HFFc6 (cell line): ENCODE measurements around the gene THOP1. TPM values are rescaled to one million over a fixed set of nuclear protein-coding genes. Genes with fewer than 3 reads are reported as not detected.
"Not testable (repeated sequence)": the region's sequence is repeated elsewhere in the genome, so short reads cannot be mapped to it uniquely, and the experiment has no call there.

Experiments
- DNase-seq: peaks from one replicate; pipeline ENCODE4 v3.0.0-alpha.2; 2018
- H3K27ac Mint-ChIP-seq: 2 replicates; pipeline ENCODE4 v1.8.0; 2020; ENCODE audit warnings: mild to moderate bottlenecking, mixed read lengths
- H3K27me3 Mint-ChIP-seq: 2 replicates; pipeline ENCODE4 v1.8.0; 2021; ENCODE audit warnings: mild to moderate bottlenecking, moderate library complexity, mixed read lengths; ENCODE audit not compliant: insufficient read depth
- H3K36me3 Mint-ChIP-seq: 2 replicates; pipeline ENCODE4 v1.8.0; 2021; ENCODE audit warnings: low read depth, mixed read lengths
- H3K4me1 Mint-ChIP-seq: 2 replicates; pipeline ENCODE4 v1.8.0; 2020; ENCODE audit warnings: low read depth, mixed read lengths
- H3K4me3 Mint-ChIP-seq: 2 replicates; pipeline ENCODE4 v1.8.0; 2020; ENCODE audit warnings: mild to moderate bottlenecking, moderate library complexity, mixed read lengths
- H3K9me3 Mint-ChIP-seq: 2 replicates; pipeline ENCODE4 v1.8.0; 2020; ENCODE audit warnings: mild to moderate bottlenecking, mixed read lengths
- total RNA-seq, 6 experiments: library from RNA; stranded (reverse); fragmentation: NEBNext Ultra II Directional; extraction: Animal tissue kit (Norgen Biotek cat#: 25700); gene quantifications; 2 replicates in 1 of 6; 3 replicates in 5 of 6; pipeline ENCODE4 v1.2.3, GENCODE V29; 2021
- TF ChIP-seq, protein P1 (sequence below): fragments of 200-600 bp; sonication (generic); IDR thresholded peaks from 2 replicates; pipeline ENCODE4 v1.5.0; 2021; ENCODE audit warnings: antibody characterized with exemption, mild to moderate bottlenecking

THOP1 gene
- total RNA-seq, 6 experiments from 2014 or later = 83.7 to 114 (median 94.3) TPM

- no peak overlapping the region for H3K4me3 Mint-ChIP-seq
- peaks cover 2% of the 10 kb centered on the region; the same call in 1 of the 2 replicates for H3K27me3 Mint-ChIP-seq
- TF ChIP-seq, protein P1, sequence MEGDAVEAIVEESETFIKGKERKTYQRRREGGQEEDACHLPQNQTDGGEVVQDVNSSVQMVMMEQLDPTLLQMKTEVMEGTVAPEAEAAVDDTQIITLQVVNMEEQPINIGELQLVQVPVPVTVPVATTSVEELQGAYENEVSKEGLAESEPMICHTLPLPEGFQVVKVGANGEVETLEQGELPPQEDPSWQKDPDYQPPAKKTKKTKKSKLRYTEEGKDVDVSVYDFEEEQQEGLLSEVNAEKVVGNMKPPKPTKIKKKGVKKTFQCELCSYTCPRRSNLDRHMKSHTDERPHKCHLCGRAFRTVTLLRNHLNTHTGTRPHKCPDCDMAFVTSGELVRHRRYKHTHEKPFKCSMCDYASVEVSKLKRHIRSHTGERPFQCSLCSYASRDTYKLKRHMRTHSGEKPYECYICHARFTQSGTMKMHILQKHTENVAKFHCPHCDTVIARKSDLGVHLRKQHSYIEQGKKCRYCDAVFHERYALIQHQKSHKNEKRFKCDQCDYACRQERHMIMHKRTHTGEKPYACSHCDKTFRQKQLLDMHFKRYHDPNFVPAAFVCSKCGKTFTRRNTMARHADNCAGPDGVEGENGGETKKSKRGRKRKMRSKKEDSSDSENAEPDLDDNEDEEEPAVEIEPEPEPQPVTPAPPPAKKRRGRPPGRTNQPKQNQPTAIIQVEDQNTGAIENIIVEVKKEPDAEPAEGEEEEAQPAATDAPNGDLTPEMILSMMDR = no peak
- no peaks in the 10 kb centered on the region for H3K9me3 Mint-ChIP-seq
- peaks cover 23% of the 10 kb centered on the region for H3K4me1 Mint-ChIP-seq
- no peak for DNase-seq
- H3K27ac Mint-ChIP-seq = no peak overlapping the region; the same call in 1 of the 2 replicates
- H3K36me3 Mint-ChIP-seq = no peaks in the 10 kb centered on the region; the same call in 1 of the 2 replicates
These were observed 2.9 kb downstream of the THOP1 start for GRCh38 chr19:2788237-2788636.

DNA sequence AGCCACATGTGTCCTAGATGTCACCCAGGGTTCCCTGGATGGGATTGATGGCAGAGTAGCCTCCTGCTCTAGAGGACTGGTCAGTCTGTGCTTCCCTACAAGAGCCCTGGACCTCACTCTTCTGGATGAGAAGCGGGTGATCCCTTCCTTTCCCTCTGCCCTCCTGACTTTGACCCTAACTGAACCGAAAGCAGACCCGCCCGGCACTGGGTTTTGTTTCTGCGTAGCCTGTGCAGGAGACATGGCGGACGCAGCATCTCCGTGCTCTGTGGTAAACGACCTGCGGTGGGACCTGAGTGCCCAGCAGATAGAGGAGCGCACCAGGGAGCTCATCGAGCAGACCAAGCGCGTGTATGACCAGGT is 4.9 kb downstream of the THOP1 start:
- Mint-ChIP-seq H3K4me3 (no peak overlapping the region), H3K9me3 (no peaks in the 10 kb centered on the region), H3K4me1 (peaks cover 16% of the 10 kb centered on the region), H3K27me3 (peaks cover 2% of the 10 kb centered on the region; the same call in 1 of the 2 replicates), H3K27ac (no peak overlapping the region), H3K36me3 (no peaks in the 10 kb centered on the region; the same call in 1 of the 2 replicates)
- no peak for DNase-seq
- TF ChIP-seq, protein P1 = no peak

GRCh38 chr19:2790557-2791271 is 5.4 kb downstream of the THOP1 start:
- Mint-ChIP-seq H3K27me3 (peaks cover 2% of the 10 kb centered on the region; the same call in 1 of the 2 replicates), H3K9me3 (no peaks in the 10 kb centered on the region), H3K4me3 (no peak overlapping the region), H3K27ac (no peak overlapping the region), H3K4me1 (peaks cover 14% of the 10 kb centered on the region), H3K36me3 (no peaks in the 10 kb centered on the region; the same call in 1 of the 2 replicates)
- no peak for DNase-seq
- TF ChIP-seq, protein P1 = no peak

DNA sequence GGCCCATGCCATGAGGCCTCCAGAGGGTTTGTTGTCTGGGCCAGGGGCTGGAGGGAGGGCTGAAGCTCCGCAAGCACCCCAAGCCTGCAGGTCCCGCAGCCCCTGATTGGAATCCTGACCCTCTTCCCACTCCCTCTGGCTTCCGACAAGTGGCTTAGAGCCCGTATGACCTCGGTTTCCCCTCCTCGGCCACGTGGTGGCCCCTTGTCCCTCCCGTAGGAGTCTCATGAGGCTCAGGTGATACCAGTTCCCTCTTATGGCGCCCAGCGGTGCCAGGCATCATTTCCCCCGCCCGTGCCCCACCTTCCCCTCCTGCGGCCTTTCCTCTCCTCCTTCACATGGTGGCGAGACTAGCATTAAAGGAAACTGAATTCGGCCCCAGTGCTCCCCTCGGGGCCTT is 6.1 kb downstream of the THOP1 start:
- Mint-ChIP-seq H3K4me3 (no peak overlapping the region), H3K9me3 (no peaks in the 10 kb centered on the region), H3K27me3 (peaks cover 2% of the 10 kb centered on the region; the same call in 1 of the 2 replicates), H3K27ac (no peak overlapping the region), H3K36me3 (no peaks in the 10 kb centered on the region; the same call in 1 of the 2 replicates), H3K4me1 (peaks cover 9% of the 10 kb centered on the region)
- DNase-seq = no peak
- TF ChIP-seq, protein P1 = no peak

DNA sequence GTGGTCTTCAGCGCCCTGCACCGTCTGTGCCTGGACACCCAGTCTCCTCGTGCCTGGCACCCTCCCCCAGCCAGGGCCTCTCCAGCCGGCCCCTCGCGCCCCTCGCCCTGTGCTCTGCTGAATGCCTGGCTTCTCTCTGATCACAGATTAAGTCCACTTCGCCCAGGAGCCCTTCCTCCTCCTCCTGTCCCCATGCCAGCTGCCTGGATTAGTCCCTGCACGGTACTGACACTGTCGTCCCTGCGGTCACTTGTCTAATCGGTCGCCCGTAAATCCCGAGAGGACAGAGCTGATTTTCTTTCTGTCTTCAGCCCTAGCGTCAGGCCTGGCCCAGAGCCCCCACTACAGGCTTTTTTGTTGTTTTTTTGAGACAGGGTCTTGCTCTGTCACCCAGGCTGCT is 6.6 kb downstream of the THOP1 start:
- Mint-ChIP-seq H3K27me3 (peaks cover 2% of the 10 kb centered on the region; the same call in 1 of the 2 replicates), H3K9me3 (no peaks in the 10 kb centered on the region), H3K4me3 (no peak overlapping the region), H3K27ac (no peak overlapping the region), H3K36me3 (no peaks in the 10 kb centered on the region; the same call in 1 of the 2 replicates), H3K4me1 (peaks cover 9% of the 10 kb centered on the region)
- DNase-seq = no peak
- TF ChIP-seq, protein P1 = no peak

GRCh38 chr19:2792666-2793065 is 7.4 kb downstream of the THOP1 start:
- not testable (repeated sequence) for DNase-seq, H3K36me3 Mint-ChIP-seq, H3K9me3 Mint-ChIP-seq, H3K4me3 Mint-ChIP-seq, H3K27ac Mint-ChIP-seq, H3K27me3 Mint-ChIP-seq, H3K4me1 Mint-ChIP-seq
